SU-DHL-6 (cell line): ENCODE measurements around the gene AMFR.

Experiments
- EZH2phosphoT487 ChIP-seq: fragments of 200-600 bp; sonication (generic), shearing (Covaris generic); conservative IDR thresholded peaks from 2 replicates; pipeline ENCODE4 v1.6.1; 2018; ENCODE audit warnings: mild to moderate bottlenecking, antibody characterized with exemption, low read length, moderate library complexity, mixed read lengths
- TF ChIP-seq, protein P1 (sequence below): fragments of 200-600 bp; sonication (generic); IDR thresholded peaks from one replicate; pipeline ENCODE4 v1.5.1; 2017; ENCODE audit warnings: antibody characterized with exemption, mild to moderate bottlenecking, low read length, moderate library complexity; ENCODE audit not compliant: insufficient read depth, poor library complexity, severe bottlenecking

GRCh38 chr16:56363181-56363716 lies 62.1 kb downstream of the AMFR start:
- TF ChIP-seq, protein P1, sequence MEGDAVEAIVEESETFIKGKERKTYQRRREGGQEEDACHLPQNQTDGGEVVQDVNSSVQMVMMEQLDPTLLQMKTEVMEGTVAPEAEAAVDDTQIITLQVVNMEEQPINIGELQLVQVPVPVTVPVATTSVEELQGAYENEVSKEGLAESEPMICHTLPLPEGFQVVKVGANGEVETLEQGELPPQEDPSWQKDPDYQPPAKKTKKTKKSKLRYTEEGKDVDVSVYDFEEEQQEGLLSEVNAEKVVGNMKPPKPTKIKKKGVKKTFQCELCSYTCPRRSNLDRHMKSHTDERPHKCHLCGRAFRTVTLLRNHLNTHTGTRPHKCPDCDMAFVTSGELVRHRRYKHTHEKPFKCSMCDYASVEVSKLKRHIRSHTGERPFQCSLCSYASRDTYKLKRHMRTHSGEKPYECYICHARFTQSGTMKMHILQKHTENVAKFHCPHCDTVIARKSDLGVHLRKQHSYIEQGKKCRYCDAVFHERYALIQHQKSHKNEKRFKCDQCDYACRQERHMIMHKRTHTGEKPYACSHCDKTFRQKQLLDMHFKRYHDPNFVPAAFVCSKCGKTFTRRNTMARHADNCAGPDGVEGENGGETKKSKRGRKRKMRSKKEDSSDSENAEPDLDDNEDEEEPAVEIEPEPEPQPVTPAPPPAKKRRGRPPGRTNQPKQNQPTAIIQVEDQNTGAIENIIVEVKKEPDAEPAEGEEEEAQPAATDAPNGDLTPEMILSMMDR = no peak
- no peak for TF ChIP-seq EZH2phosphoT487
